ENCODE data around the gene ZNF674.
A peak's percentile ranks its signal among the peaks of the same experiment; 100 is the strongest.

DNA sequence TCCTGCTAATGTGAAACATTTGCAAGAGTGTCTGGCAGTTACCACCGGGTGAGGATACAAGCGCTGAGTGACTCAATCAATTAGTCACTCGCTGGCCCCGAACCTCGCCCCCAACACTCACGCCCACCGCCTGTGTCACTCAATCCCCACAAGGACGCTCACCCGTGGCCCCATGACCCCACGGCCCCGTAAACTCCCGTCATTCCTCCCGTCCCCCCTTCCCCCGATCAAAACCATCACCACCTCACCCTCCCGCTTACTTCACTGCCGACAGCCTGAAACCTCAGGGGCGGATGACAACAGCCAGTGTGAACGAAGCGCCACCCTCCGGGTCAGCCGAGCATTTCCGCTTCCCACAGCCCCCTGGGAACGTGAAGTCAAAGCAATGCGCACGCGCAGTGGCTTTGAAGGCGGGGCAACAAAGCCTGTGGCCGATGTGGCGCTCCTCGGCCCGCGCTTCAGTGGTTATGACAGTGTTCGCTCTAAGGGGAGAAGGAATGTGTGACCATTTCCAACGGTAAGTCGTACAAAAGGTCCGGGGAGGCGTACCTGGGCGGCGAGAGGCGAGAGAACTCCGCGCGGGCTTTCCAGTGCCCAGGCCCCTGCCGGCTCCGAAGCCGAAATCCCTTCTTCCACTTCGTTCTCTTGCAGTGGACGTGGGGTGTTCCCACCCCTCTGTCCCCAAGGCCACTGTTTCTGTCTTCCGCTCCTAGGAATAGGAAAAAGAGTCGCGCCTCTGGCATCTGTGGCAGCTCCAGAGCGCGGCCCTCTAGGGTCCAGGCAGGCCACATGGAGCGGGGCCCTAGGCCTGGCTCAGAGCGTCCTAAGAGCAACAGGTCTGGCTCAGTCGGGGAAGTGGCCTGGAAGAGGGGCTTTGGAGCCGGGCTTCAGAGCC is at the start of gene ZNF674:
- TF ChIP-seq POLR2A (IDR thresholded peaks at IDR 0.05; ENCODE audit: low read length) (peak; percentile 87), GATA1 (IDR thresholded peaks at IDR 0.05; ENCODE audit: low read depth, low read length) (no peak)

Measured in erythroblast (primary cell).